ENCODE results near the gene NOTCH2. TPM values are rescaled to one million over a fixed set of nuclear protein-coding genes. Genes with fewer than 3 reads are reported as not detected.
"Not testable (repeated sequence)": the region's sequence is repeated elsewhere in the genome, so short reads cannot be mapped to it uniquely, and the experiment has no call there.

The NOTCH2 gene
- total RNA-seq, 1 experiment from 2014 or later, result 24.4 TPM

GRCh38 chr1:120087959-120088358 is 18.5 kb upstream of the NOTCH2 start:
- not testable (repeated sequence) for DNase-seq (ENCODE audit: extremely low read depth, low read depth)

GRCh38 chr1:120069920-120070214 is 405 bp upstream of the NOTCH2 start:
- DNase-seq (ENCODE audit: extremely low read depth, low read depth), result not testable (repeated sequence)

- not testable (repeated sequence) for DNase-seq (ENCODE audit: extremely low read depth, low read depth)
These were observed 787 bp downstream of the NOTCH2 start for GRCh38 chr1:120068683-120069066.

GRCh38 chr1:120048208-120048607 is 21.3 kb downstream of the NOTCH2 start:
- DNase-seq (ENCODE audit: extremely low read depth, low read depth), result not testable (repeated sequence)

- not testable (repeated sequence) for DNase-seq (ENCODE audit: extremely low read depth, low read depth)
These were observed 27.7 kb downstream of the NOTCH2 start for GRCh38 chr1:120041771-120042170.

GRCh38 chr1:120032253-120032652 is 37.2 kb downstream of the NOTCH2 start:
- not testable (repeated sequence) for DNase-seq (ENCODE audit: extremely low read depth, low read depth)

GRCh38 chr1:120023791-120024190 is 45.7 kb downstream of the NOTCH2 start:
- DNase-seq (ENCODE audit: extremely low read depth, low read depth), result not testable (repeated sequence)

- not testable (repeated sequence) for DNase-seq (ENCODE audit: extremely low read depth, low read depth)
These were observed 54.5 kb downstream of the NOTCH2 start for GRCh38 chr1:120014978-120015377.

GRCh38 chr1:120008320-120008719 is 61.1 kb downstream of the NOTCH2 start:
- DNase-seq (ENCODE audit: extremely low read depth, low read depth), result not testable (repeated sequence)

GRCh38 chr1:120007850-120008249 is 61.6 kb downstream of the NOTCH2 start:
- DNase-seq (ENCODE audit: extremely low read depth, low read depth), result not testable (repeated sequence)

- DNase-seq (ENCODE audit: extremely low read depth, low read depth), result not testable (repeated sequence)
These were observed 68.4 kb downstream of the NOTCH2 start for GRCh38 chr1:120001035-120001434.

GRCh38 chr1:119996731-119997312 is 72.6 kb downstream of the NOTCH2 start:
- not testable (repeated sequence) for DNase-seq (ENCODE audit: extremely low read depth, low read depth)

- not testable (repeated sequence) for DNase-seq (ENCODE audit: extremely low read depth, low read depth)
These were observed 73.5 kb downstream of the NOTCH2 start for GRCh38 chr1:119995975-119996374.

- no peak for DNase-seq (ENCODE audit: extremely low read depth, low read depth)
These were observed 81.0 kb downstream of the NOTCH2 start for GRCh38 chr1:119988306-119989062.

GRCh38 chr1:119987686-119988085 is 81.8 kb downstream of the NOTCH2 start:
- DNase-seq (ENCODE audit: extremely low read depth, low read depth), result no peak

- no peak for DNase-seq (ENCODE audit: extremely low read depth, low read depth)
These were observed 82.3 kb downstream of the NOTCH2 start for GRCh38 chr1:119987112-119987511.

GRCh38 chr1:119986007-119986497 is 83.4 kb downstream of the NOTCH2 start:
- no peak for DNase-seq (ENCODE audit: extremely low read depth, low read depth)

GRCh38 chr1:119984771-119985170 is 84.7 kb downstream of the NOTCH2 start:
- DNase-seq (ENCODE audit: extremely low read depth, low read depth), result no peak

- no peak for DNase-seq (ENCODE audit: extremely low read depth, low read depth)
These were observed 87.3 kb downstream of the NOTCH2 start for GRCh38 chr1:119981986-119982815.

GRCh38 chr1:119981496-119981895 is 88.0 kb downstream of the NOTCH2 start:
- DNase-seq (ENCODE audit: extremely low read depth, low read depth), result no peak

GRCh38 chr1:119978018-119978505 is 91.4 kb downstream of the NOTCH2 start:
- DNase-seq (ENCODE audit: extremely low read depth, low read depth), result no peak
